HCT116 (cell line): ENCODE results near the gene CCDC30. TPM values are rescaled to one million over a fixed set of nuclear protein-coding genes. Genes with fewer than 3 reads are reported as not detected.

Source experiments
- ATAC-seq: fragments of 200-7000 bp; cut with Tn5 transposase; 2 replicates; pipeline ENCODE4 v1.9.1; 2020; ENCODE audit warnings: mild to moderate bottlenecking, moderate library complexity
- BruUV-seq: library from RNA; stranded (reverse); fragments of 400-500 nt; replicated peaks from 2 replicates; lab custom pipeline; 2021; lab: Mats Ljungman, UMichigan
- CTCF ChIA-PET: fragments of 300-600 bp; sonication (Branson Sonifier 250); formaldehyde crosslinking; loops from one replicate; lab custom pipeline; 2021; ENCODE audit warnings: antibody characterized with exemption; lab: Charles Lee
- POLR2A ChIA-PET: fragments of 300-600, 350-600 bp; sonication (Branson Sonifier 250); formaldehyde crosslinking; loops from one replicate; lab custom pipeline; 2021; ENCODE audit warnings: antibody characterized with exemption; lab: Charles Lee
- RAD21 ChIA-PET, 2 experiments: fragments of 300-600 bp; sonication (Branson Sonifier 250); formaldehyde crosslinking; loops; one replicate each; lab custom pipeline; 2023; ENCODE audit warnings: low total read pairs in 2 of 2; ENCODE audit not compliant: uncharacterized antibody in 2 of 2, unreplicated experiment in 2 of 2, low non-redundant PET in 1 of 2; lab: Charles Lee
- DNase-seq: peaks from one replicate; pipeline ENCODE4 v3.0.0-alpha.2; 2010; ENCODE audit warnings: low read depth, low spot score
- H2AFZ ChIP-seq: fragments of 200-600 bp; shearing (Covaris generic), sonication (generic); 2 replicates; pipeline ENCODE4 v1.6.1; 2017; ENCODE audit warnings: low read depth, mixed run types, mixed read lengths, antibody characterized with exemption, low read length; ENCODE audit not compliant: poor library complexity, severe bottlenecking
- H3K27ac ChIP-seq: 2 replicates; pipeline ENCODE4 v1.5.1; 2012; ENCODE audit warnings: low read depth, low read length
- H3K27me3 ChIP-seq: fragments of 200-600 bp; sonication (generic); 2 replicates; pipeline ENCODE4 v1.6.1; 2016; ENCODE audit warnings: mixed run types, low read length, mixed read lengths; ENCODE audit not compliant: insufficient read depth
- H3K36me3 ChIP-seq, 2 experiments: fragments of 200-500 bp in 1 of 2; fragments of 200-600 bp in 1 of 2; sonication (Bioruptor generic) in 1 of 2; sonication (generic) in 1 of 2; 2 replicates each; pipeline versions ENCODE4 v1.5.1 to v1.6.1; 2014 to 2016; ENCODE audit warnings: low read length in 2 of 2, inconsistent platforms in 1 of 2, mixed read lengths in 1 of 2, mixed run types in 1 of 2; ENCODE audit not compliant: insufficient read depth in 2 of 2, control insufficient read depth in 1 of 2
- H3K4me1 ChIP-seq, 2 experiments: fragments of 200-600 bp in 1 of 2; sonication (generic) in 1 of 2; 2 replicates each; pipeline versions ENCODE4 v1.5.1 to v1.6.1; 2012 to 2017; ENCODE audit warnings: low read length in 2 of 2, inconsistent platforms in 1 of 2, mild to moderate bottlenecking in 1 of 2, mixed read lengths in 1 of 2, mixed run types in 1 of 2, moderate library complexity in 1 of 2; ENCODE audit not compliant: insufficient read depth in 2 of 2, control insufficient read depth in 1 of 2
- H3K4me2 ChIP-seq: fragments of 200-600 bp; sonication (generic); 2 replicates; pipeline ENCODE4 v1.6.1; 2017; ENCODE audit warnings: mixed run types, low read length, mixed read lengths
- H3K4me3 ChIP-seq, 2 experiments: fragments of 200-600 bp in 1 of 2; sonication (generic) in 1 of 2; replicated peaks in 1 of 2; 2 replicates each; pipeline ENCODE4 v1.5.1; 2011 to 2016; ENCODE audit warnings: low read length in 2 of 2, control low read depth in 1 of 2, low read depth in 1 of 2, mild to moderate bottlenecking in 1 of 2, mixed read lengths in 1 of 2, mixed run types in 1 of 2
- H3K79me2 ChIP-seq: fragments of 200-600 bp; sonication (generic); 2 replicates; pipeline ENCODE4 v1.6.1; 2017; ENCODE audit warnings: mild to moderate bottlenecking, mixed run types, low read length, moderate library complexity, mixed read lengths; ENCODE audit not compliant: insufficient read depth
- H3K9ac ChIP-seq: fragments of 200-600 bp; sonication (generic); 2 replicates; pipeline ENCODE4 v1.6.1; 2016; ENCODE audit warnings: low read length, mixed read lengths
- H3K9me2 ChIP-seq: fragments of 200-600 bp; sonication (generic), shearing (Covaris generic); 2 replicates; pipeline ENCODE4 v1.6.1; 2017; ENCODE audit warnings: mixed run types, mild to moderate bottlenecking, moderate library complexity; ENCODE audit not compliant: insufficient read depth
- H3K9me3 ChIP-seq, 2 experiments: fragments of 200-500 bp in 1 of 2; fragments of 200-600 bp in 1 of 2; sonication (Bioruptor generic) in 1 of 2; sonication (generic) in 1 of 2; 2 replicates each; pipeline ENCODE4 v1.6.1; 2014 to 2017; ENCODE audit warnings: low read length in 2 of 2, mixed read lengths in 2 of 2, inconsistent platforms in 1 of 2, low read depth in 1 of 2, mild to moderate bottlenecking in 1 of 2, mixed run types in 1 of 2, moderate library complexity in 1 of 2; ENCODE audit not compliant: control insufficient read depth in 1 of 2, insufficient read depth in 1 of 2
- H4K20me1 ChIP-seq: fragments of 200-600 bp; sonication (generic), shearing (Covaris generic); 2 replicates; pipeline ENCODE4 v1.6.1; 2017; ENCODE audit warnings: mixed run types, mild to moderate bottlenecking, moderate library complexity; ENCODE audit not compliant: insufficient read depth
- ELF1 ChIP-seq: IDR thresholded peaks from 2 replicates; pipeline ENCODE4 v1.6.1; 2012; ENCODE audit warnings: low read depth, borderline replicate concordance
- EZH2 ChIP-seq: fragments of 200-600 bp; sonication (generic); IDR thresholded peaks from 2 replicates; pipeline ENCODE4 v1.6.1; 2017; ENCODE audit warnings: antibody characterized with exemption, mixed run types
- FOSL1 ChIP-seq: IDR thresholded peaks from 2 replicates; pipeline ENCODE4 v1.6.1; 2012; ENCODE audit warnings: low read depth
- POLR2A ChIP-seq: IDR thresholded peaks from 2 replicates; pipeline ENCODE4 v1.7.0; 2011; ENCODE audit warnings: borderline replicate concordance; ENCODE audit not compliant: insufficient read depth, insufficient read length; ENCODE audit errors: extremely low read depth
- POLR2AphosphoS5 ChIP-seq: IDR thresholded peaks from 2 replicates; pipeline ENCODE4 v1.6.1; 2011; ENCODE audit warnings: mild to moderate bottlenecking, low read depth, low read length, moderate library complexity
- RAD21 ChIP-seq: IDR thresholded peaks from 2 replicates; pipeline ENCODE4 v1.6.1; 2012; ENCODE audit warnings: low read depth, mild to moderate bottlenecking
- SIN3A ChIP-seq: IDR thresholded peaks from 2 replicates; pipeline ENCODE4 v1.6.1; 2012; ENCODE audit warnings: low read depth
- SP1 ChIP-seq: IDR thresholded peaks from 2 replicates; pipeline ENCODE4 v1.6.1; 2012; ENCODE audit warnings: low read depth
- YY1 ChIP-seq: IDR thresholded peaks from 2 replicates; pipeline ENCODE4 v1.6.1; 2011; ENCODE audit warnings: low read length, low read depth, moderate library complexity, mild to moderate bottlenecking; ENCODE audit not compliant: insufficient replicate concordance; ENCODE audit errors: extremely low read depth
- intact Hi-C: fragments of 100-400 bp; cut with micrococcal nuclease; formaldehyde crosslinking; loops from 2 replicates; pipeline ENCODE4 v1.10.0; 2022
- total RNA-seq: library from RNA; stranded (reverse); gene quantifications from one replicate; pipeline ENCODE4 v1.2.1, GENCODE V29; 2021; ENCODE audit not compliant: unreplicated experiment
- TF ChIP-seq, protein P1 (sequence below): IDR thresholded peaks from 2 replicates; pipeline ENCODE4 v1.6.1; 2012
- TF ChIP-seq, protein P2 (sequence below): IDR thresholded peaks from 2 replicates; pipeline ENCODE4 v1.6.1; 2011; ENCODE audit warnings: mild to moderate bottlenecking, low read length, moderate library complexity; ENCODE audit not compliant: insufficient replicate concordance; ENCODE audit errors: extremely low read depth
- TF ChIP-seq, protein P3 (sequence below): IDR thresholded peaks from 2 replicates; pipeline ENCODE4 v1.6.1; 2012
- TF ChIP-seq, protein P4 (sequence below), 3 experiments: fragments of 200-600 bp in 1 of 3; sonication (generic) in 1 of 3; IDR thresholded peaks in 2 of 3; conservative IDR thresholded peaks in 1 of 3; 2 replicates each; pipeline ENCODE4 v1.5.1; 2012 to 2017; ENCODE audit warnings: low read depth in 2 of 3, low read length in 2 of 3, antibody characterized with exemption in 1 of 3, borderline replicate concordance in 1 of 3, control low read depth in 1 of 3, mild to moderate bottlenecking in 1 of 3, mixed read lengths in 1 of 3, mixed run types in 1 of 3, moderate library complexity in 1 of 3; ENCODE audit not compliant: insufficient read depth in 1 of 3

Gene CCDC30
- total RNA-seq, 1 experiment from 2014 or later = 2.0 TPM

DNA sequence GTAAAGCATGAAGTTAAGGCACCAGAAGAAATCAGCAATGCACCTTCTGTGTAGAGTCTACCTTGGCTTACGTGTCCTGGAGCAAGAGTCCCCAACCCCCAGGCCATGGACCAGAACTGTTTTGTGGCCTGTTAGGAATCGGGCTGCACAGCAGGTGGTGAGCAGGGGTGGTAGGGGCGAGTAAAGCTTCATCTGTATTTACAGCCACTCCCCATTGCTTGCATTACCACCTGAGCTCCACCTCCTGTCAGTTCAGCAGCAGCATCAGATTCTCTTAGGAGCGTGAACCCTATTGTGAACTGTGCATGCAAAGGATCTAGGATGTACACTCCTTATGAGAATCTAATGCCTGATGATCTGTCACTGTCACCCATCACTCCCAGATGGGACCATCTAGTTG lies 28.7 kb upstream of the CCDC30 start (continued):
- TF ChIP-seq EZH2 (no peak), SIN3A (no peak), YY1 (no peak), RAD21 (no peak), FOSL1 (no peak)
- TF ChIP-seq, protein P1, sequence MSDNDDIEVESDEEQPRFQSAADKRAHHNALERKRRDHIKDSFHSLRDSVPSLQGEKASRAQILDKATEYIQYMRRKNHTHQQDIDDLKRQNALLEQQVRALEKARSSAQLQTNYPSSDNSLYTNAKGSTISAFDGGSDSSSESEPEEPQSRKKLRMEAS = no peak
- TF ChIP-seq, protein P2, sequence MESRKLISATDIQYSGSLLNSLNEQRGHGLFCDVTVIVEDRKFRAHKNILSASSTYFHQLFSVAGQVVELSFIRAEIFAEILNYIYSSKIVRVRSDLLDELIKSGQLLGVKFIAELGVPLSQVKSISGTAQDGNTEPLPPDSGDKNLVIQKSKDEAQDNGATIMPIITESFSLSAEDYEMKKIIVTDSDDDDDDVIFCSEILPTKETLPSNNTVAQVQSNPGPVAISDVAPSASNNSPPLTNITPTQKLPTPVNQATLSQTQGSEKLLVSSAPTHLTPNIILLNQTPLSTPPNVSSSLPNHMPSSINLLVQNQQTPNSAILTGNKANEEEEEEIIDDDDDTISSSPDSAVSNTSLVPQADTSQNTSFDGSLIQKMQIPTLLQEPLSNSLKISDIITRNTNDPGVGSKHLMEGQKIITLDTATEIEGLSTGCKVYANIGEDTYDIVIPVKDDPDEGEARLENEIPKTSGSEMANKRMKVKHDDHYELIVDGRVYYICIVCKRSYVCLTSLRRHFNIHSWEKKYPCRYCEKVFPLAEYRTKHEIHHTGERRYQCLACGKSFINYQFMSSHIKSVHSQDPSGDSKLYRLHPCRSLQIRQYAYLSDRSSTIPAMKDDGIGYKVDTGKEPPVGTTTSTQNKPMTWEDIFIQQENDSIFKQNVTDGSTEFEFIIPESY = no peak
- TF ChIP-seq, protein P3, sequence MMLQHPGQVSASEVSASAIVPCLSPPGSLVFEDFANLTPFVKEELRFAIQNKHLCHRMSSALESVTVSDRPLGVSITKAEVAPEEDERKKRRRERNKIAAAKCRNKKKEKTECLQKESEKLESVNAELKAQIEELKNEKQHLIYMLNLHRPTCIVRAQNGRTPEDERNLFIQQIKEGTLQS = no peak

DNA sequence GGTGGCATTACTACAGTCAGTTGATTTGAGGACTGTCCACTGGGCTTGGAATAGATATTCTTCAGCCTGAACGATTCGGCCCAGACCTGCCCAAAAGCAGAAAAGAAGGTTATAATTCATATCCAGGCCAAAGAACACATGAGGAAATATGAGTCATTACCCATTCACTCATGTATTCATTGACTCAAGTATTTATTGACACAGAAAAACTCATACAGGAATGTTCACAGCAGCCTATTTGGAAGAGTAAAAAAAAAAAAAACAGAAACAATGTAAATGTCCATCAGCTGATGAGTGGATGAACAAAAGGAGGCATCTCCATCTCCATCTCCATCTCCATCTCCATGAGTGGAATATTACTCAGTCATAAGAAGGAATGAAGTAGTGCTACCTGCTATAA lies 23.1 kb upstream of the CCDC30 start:
- H3K27me3 ChIP-seq = no peaks in the 10 kb centered on the region
- peaks cover 0 to 11% of the 10 kb centered on the region in 2 experiments; a peak in 2 of 4 replicates for H3K4me1 ChIP-seq
- no peaks in the 10 kb centered on the region for H3K36me3 ChIP-seq
- no peak overlapping the region for H2AFZ ChIP-seq
- no peak overlapping the region for H3K4me3 ChIP-seq
- no peaks in the 10 kb centered on the region for H4K20me1 ChIP-seq
- no peaks in the 10 kb centered on the region for H3K79me2 ChIP-seq
- peak; percentile 40 for ATAC-seq
- DNase-seq = no peak
- no peaks in the 10 kb centered on the region for H3K9me3 ChIP-seq
- H3K9ac ChIP-seq = no peak overlapping the region
- H3K4me2 ChIP-seq = peak overlapping the region; percentile 32; the same call in 1 of the 2 replicates
- CTCF ChIA-PET = no interaction called here
- intact Hi-C loops = no loop called here
- H3K9me2 ChIP-seq = no peaks in the 10 kb centered on the region
- BruUV-seq = no TSS peak
- no peak overlapping the region for H3K27ac ChIP-seq
- RAD21 ChIA-PET = no interaction called here
- POLR2A ChIA-PET = no interaction called here
- TF ChIP-seq ELF1 (no peak), SP1 (peak; percentile 21; the same call in 1 of the 2 replicates), POLR2A (no peak), YY1 (no peak), RAD21 (0 out of 2 replicates have a peak, but pooled peaks have one; percentile 1), EZH2 (no peak), POLR2AphosphoS5 (no peak)
- TF ChIP-seq, protein P2 = no peak
- TF ChIP-seq, protein P1 = no peak
- TF ChIP-seq, protein P4, sequence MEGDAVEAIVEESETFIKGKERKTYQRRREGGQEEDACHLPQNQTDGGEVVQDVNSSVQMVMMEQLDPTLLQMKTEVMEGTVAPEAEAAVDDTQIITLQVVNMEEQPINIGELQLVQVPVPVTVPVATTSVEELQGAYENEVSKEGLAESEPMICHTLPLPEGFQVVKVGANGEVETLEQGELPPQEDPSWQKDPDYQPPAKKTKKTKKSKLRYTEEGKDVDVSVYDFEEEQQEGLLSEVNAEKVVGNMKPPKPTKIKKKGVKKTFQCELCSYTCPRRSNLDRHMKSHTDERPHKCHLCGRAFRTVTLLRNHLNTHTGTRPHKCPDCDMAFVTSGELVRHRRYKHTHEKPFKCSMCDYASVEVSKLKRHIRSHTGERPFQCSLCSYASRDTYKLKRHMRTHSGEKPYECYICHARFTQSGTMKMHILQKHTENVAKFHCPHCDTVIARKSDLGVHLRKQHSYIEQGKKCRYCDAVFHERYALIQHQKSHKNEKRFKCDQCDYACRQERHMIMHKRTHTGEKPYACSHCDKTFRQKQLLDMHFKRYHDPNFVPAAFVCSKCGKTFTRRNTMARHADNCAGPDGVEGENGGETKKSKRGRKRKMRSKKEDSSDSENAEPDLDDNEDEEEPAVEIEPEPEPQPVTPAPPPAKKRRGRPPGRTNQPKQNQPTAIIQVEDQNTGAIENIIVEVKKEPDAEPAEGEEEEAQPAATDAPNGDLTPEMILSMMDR (IDR thresholded peaks at IDR 0.05 in 2 of 3, conservative IDR thresholded peaks at IDR 0.05 in 1 of 3; ENCODE audit: borderline replicate concordance in 1 of 3, insufficient read depth in 1 of 3, low read depth in 2 of 3, low read length in 2 of 3) = no peak
- TF ChIP-seq, protein P3 = no peak
